ENCODE measurements around the gene CLDN15. TPM values are rescaled to one million over a fixed set of nuclear protein-coding genes. Genes with fewer than 3 reads are reported as not detected.
"Not testable (repeated sequence)": the region's sequence is repeated elsewhere in the genome, so short reads cannot be mapped to it uniquely, and the experiment has no call there.

The CLDN15 gene
- total RNA-seq, 1 donor from 2014 or later, result 6.4 TPM

GRCh38 chr7:101218236-101219125 is 19.1 kb downstream of the CLDN15 start:
- DNase-seq, result no peak

- DNase-seq, result peak; percentile 89
Observed at GRCh38 chr7:101217388-101218235, 20.0 kb downstream of the CLDN15 start, which contains the start of the genes PLOD3 and ZNHIT1. Gene PLOD3, minus strand, starts transcription at chr7:101217581. Its CDS starts 307 bp downstream, at chr7:101217274. Gene ZNHIT1, plus strand, starts transcription at chr7:101218165. Its CDS starts 31 bp downstream, at chr7:101218196.

- DNase-seq, result no peak
Observed at GRCh38 chr7:101216860-101217387, 20.7 kb downstream of the CLDN15 start.

GRCh38 chr7:101216001-101216859 is 21.4 kb downstream of the CLDN15 start:
- no peak for DNase-seq

- no peak for DNase-seq
Observed at GRCh38 chr7:101212014-101212413, 25.6 kb downstream of the CLDN15 start.

- DNase-seq, result no peak
Observed at GRCh38 chr7:101211501-101211900, 26.1 kb downstream of the CLDN15 start.

GRCh38 chr7:101210143-101210542 is 27.5 kb downstream of the CLDN15 start:
- no peak for DNase-seq

- no peak for DNase-seq
Observed at GRCh38 chr7:101208794-101209193, 28.8 kb downstream of the CLDN15 start.

- no peak for DNase-seq
Observed at GRCh38 chr7:101207459-101207858, 30.1 kb downstream of the CLDN15 start.

GRCh38 chr7:101206665-101207042 is 30.9 kb downstream of the CLDN15 start:
- DNase-seq, result no peak

- DNase-seq, result no peak
Observed at GRCh38 chr7:101205901-101206664, 31.5 kb downstream of the CLDN15 start.

- not testable (repeated sequence) for DNase-seq
Observed at GRCh38 chr7:101203740-101204738, 33.6 kb downstream of the CLDN15 start.

GRCh38 chr7:101202603-101202918 is 35.0 kb downstream of the CLDN15 start:
- DNase-seq, result no peak

- no peak for DNase-seq
Observed at GRCh38 chr7:101201695-101202602, 35.7 kb downstream of the CLDN15 start.

- DNase-seq, result no peak
Observed at GRCh38 chr7:101200862-101201599, 36.6 kb downstream of the CLDN15 start, which contains the start of gene MOGAT3. Gene MOGAT3, minus strand, starts transcription at chr7:101201036. Its CDS starts 182 bp downstream, at chr7:101200854.

GRCh38 chr7:101200504-101200861 is 37.1 kb downstream of the CLDN15 start:
- no peak for DNase-seq

GRCh38 chr7:101199522-101199921 is 38.1 kb downstream of the CLDN15 start:
- not testable (repeated sequence) for DNase-seq

- no peak for DNase-seq
Observed at GRCh38 chr7:101198476-101198875, 39.1 kb downstream of the CLDN15 start.

Measured in occipital lobe (tissue), 2 donors.